Left lobe of liver (tissue), 2 donors: Measurements from ENCODE around the gene CORO2B. TPM values are rescaled to one million over a fixed set of nuclear protein-coding genes. Genes with fewer than 3 reads are reported as not detected.
"Not testable (repeated sequence)": the region's sequence is repeated elsewhere in the genome, so short reads cannot be mapped to it uniquely, and the experiment has no call there.

Experiments used
- ATAC-seq: fragments of 200-7000 bp; cut with Tn5 transposase; one replicate; pipeline ENCODE4 v1.9.1; 2020; ENCODE audit warnings: mild to moderate bottlenecking, moderate library complexity
- DNase-seq: peaks from one replicate; pipeline ENCODE4 v3.0.0-alpha.2; 2020; ENCODE audit warnings: low spot score
- total RNA-seq: library from RNA; stranded (reverse); gene quantifications from one replicate; pipeline ENCODE4 v1.2.1, GENCODE V29; 2021
- donor health status: DM: no; HTN: no; CAD: no; lungs with moderate emphysema.
- donor health status: DM: no; HTN: yes; CAD: no.

Gene CORO2B
- total RNA-seq, 1 donor from 2014 or later = 0.35 TPM

GRCh38 chr15:68603951-68604350 is 25.2 kb downstream of the CORO2B start:
- DNase-seq = no peak
- ATAC-seq = no peak

GRCh38 chr15:68604840-68605478 is 26.2 kb downstream of the CORO2B start:
- not testable (repeated sequence) for DNase-seq, ATAC-seq

GRCh38 chr15:68606375-68606774 is 27.6 kb downstream of the CORO2B start:
- ATAC-seq (no peak), DNase-seq (no peak)

- peak; percentile 62 for ATAC-seq
- peak; percentile 52 for DNase-seq
Measured at GRCh38 chr15:68608206-68608843, 29.5 kb downstream of the CORO2B start.

- DNase-seq (no peak), ATAC-seq (no peak)
Measured at GRCh38 chr15:68608844-68609232, 30.0 kb downstream of the CORO2B start.

- DNase-seq (no peak), ATAC-seq (no peak)
Measured at GRCh38 chr15:68609629-68610028, 30.8 kb downstream of the CORO2B start.

DNA sequence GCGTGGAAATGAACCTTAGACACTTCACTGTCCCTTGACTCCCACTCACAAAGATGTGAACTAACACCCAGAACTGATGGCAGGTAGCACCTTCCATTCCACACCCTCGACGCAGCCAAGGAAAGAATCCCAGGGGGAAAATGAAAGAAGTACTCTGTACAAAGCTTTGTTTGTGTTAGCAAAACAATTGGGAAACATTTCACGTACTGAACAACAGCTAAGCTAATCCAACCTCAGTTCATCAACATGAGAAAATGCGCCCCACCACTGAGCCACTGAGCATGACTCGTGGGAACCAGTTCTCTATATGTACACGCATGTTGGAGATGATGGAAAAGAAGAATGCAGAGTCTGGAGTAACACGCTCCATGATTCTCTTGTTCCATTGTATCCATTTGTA is 32.0 kb downstream of the CORO2B start:
- no peak for DNase-seq
- no peak for ATAC-seq

DNA sequence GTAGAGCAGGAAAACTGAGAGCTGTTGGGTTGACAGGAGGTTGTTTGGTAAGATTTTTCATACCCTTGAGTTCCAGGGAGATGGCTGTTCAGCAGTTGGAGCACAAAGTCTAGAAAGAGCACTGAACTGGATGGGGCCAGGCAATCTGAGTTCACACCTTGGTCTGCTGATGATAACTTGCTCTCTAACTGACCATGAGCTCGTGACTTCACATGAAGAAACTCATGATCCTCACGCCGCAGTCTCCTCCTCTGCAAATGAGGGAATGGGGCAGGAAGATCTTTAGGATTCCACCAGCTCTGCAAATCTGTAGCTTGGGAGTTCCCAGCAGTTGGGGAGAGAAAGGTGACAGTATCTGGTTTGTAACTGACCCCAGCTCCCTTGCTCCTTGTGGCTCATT is 33.7 kb downstream of the CORO2B start:
- DNase-seq (no peak), ATAC-seq (no peak)

DNA sequence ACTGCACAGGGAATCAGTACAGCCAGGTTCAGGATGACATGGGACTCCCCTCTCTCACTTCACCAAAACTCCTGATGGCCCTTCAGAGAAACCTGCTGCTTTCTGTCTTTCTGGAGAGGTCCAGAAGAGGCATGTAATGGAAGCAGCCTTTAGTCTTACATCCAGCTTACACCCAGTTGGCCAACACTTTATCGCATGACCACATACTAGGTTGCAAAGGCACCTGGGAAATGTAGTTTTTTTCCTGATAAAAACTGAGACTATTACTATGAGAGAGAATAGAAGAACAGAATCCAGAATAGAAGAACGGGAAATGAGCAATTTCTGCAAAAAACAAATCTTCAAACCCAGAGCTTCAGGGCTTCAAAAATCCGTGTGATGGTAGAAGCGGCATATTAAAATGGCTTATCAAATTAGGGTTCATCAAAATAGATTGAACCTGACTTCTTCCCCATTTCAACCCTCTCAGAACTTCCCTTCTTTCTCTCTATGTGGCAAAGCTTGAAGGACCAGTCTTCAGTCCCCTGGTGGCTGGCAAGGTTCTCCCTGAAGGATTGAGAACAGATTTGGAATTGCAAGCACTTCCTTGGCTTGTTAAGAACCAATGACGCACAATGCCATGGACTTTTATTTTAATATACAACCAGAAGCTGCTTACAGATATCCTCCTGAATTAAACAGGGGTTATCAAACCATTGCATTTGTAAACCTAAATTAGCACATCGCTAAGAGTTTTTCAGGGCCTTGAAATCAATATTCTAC is 34.4 kb downstream of the CORO2B start:
- ATAC-seq (no peak), DNase-seq (no peak)

DNA sequence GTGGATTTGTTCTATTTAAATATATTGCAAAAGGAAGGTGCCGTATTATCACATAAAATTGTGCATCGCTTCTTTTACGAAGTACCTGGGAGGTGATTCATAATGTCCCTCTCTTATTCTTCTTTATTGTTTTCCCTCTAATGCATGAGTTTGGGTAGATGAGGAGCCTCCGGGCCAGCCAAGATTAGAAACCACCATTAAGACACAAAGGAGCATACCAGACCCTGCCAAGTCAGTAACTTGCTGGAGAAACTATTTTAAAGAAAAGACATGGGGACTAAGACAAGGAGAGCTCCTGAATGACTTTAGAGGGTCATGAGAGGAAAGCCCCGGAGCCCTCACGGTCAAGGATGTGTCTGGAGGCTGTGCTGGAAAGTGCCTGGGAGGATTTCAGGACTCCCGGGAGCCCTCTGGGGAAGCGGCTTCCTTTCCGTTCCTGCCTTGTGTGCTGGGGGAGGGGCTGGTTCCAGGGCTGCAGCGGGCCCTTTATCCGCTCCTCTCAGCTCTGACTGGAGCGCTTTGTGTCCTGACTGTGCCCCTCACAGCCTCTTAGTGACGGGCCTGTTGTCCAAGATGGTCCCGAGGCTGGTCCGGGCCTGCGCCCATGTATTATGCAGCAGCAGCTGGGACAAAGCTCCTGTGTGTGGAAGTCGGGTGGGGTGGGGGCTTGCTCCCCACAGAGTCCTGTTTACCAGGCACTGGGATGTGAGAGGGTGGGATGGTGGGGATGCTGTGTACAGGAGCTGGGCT is 35.7 kb downstream of the CORO2B start:
- DNase-seq (no peak), ATAC-seq (peak; percentile 46)

DNA sequence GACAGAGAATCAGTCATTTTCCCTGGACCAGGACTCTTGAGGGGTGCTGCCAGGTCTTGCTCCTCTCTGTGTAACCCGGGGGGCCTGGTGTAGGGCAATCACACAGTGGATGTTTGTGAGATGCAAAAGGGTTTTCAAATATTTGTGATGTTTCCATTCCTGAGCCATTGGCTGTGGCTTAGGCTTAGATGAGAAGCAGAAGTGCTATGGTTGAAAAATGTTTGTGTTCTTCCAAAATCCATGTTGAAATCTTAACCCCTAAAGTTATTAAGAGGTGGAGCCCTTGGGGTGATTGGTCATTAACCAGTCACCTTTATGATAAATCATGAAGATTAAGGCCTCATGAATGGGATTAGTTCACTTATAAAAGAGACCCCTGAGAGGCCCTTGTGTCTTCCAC is 36.5 kb downstream of the CORO2B start:
- ATAC-seq (no peak), DNase-seq (no peak)

GRCh38 chr15:68615811-68616210 is 37.0 kb downstream of the CORO2B start:
- DNase-seq (no peak), ATAC-seq (no peak)

GRCh38 chr15:68616397-68616796 is 37.6 kb downstream of the CORO2B start:
- DNase-seq (no peak), ATAC-seq (no peak)

DNA sequence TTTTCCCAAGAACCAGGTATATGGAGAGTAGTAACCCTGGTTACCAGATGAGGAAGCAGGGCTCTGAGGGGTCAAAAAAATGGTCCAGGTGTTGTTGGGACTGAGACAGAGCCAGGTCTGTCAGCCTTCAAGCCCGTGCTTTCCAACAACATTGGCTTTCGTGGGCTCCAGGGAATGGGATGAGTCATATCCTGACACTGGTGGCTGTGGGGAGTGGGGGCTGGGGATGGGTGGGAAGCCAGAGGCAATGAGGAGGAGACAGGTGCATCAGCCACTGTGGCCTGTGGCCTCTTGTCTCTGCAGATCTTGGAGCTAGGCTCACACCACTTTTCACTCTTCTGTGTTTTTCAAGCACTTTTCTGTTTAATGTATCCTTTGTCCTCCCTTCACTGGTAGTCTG is 38.2 kb downstream of the CORO2B start:
- DNase-seq (no peak), ATAC-seq (no peak)

GRCh38 chr15:68617777-68618176 is 39.0 kb downstream of the CORO2B start:
- no peak for DNase-seq

DNA sequence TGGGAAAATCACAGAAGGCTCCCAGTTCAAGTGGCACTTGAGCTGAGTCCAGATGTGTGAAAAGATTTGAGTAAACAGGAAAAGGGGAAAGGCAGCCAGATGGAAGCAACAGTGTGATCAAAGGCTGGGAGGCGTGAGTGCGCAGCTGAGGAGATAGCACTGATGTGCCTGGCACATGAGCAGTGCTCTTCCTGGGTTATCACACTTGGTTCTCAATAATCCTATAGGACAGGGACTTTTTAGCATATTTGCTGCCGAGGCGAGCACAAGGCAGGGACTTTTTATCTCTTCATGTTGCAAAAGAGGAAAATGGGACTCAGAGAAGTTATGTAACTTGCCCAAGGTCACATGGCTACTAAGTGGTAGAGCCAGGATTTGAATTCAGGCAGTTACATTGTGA is 39.6 kb downstream of the CORO2B start:
- no peak for DNase-seq
- peak; percentile 59 for ATAC-seq

More at GRCh38 chr15:68617777-68618176, 39.0 kb downstream of the CORO2B start:
- ATAC-seq = no peak

GRCh38 chr15:68618908-68619698 is 40.3 kb downstream of the CORO2B start:
- ATAC-seq (no peak), DNase-seq (no peak)

GRCh38 chr15:68620721-68621527 is 42.1 kb downstream of the CORO2B start:
- ATAC-seq = peak; percentile 89
- DNase-seq = peak; percentile 89

- ATAC-seq (no peak), DNase-seq (no peak)
Measured at GRCh38 chr15:68621535-68621934, 42.7 kb downstream of the CORO2B start.
